SW480 (cell line): Measurements from ENCODE around the gene POLD1.
"Not testable (repeated sequence)": the region's sequence is repeated elsewhere in the genome, so short reads cannot be mapped to it uniquely, and the experiment has no call there.

Source experiments
- DNase-seq: peaks from one replicate; pipeline ENCODE4 v3.0.0-alpha.2; 2016; ENCODE audit warnings: low spot score

The POLD1 gene

DNA sequence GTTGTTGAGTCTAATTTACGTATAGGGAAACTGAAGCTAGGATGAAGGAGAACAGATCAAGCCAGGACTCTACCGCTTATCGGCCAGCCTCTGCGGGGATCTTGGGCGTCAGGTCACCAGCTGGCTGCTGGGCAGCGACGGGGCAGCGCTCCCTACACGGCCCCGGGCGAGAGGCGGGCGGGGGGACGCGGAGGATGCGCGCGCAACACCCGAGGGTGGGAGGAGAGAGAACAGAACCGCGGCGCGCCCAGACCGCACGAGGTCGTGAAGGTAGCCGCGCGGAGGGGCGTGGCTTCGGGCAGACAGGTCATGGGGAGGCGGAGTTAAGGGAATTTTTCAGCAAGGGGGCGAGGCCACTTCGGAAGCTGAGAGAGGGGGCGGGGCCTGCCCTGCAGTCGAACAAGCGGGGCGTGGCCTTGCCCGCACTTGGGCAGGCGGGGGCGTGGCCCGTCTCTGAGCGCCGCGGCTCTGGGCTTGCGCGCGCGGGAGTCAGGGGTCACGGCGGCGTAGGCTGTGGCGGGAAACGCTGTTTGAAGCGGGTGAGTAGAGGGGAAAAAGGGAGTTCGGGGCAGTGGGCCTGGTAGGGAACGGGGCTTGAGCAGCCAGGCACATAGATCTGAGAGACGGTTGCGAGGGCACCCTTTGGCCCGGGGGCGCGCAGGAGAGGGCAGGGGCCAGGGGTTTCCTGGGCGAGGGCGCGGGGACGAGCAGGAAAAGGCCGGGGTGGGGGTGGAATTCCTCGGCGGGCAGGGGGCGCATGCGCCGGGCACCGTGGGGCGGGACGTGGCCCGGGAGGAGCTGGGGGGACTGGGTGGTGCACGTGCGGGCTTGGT lies at the start of gene POLD1:
Gene POLD1, plus strand, starts transcription at position 496 of the 833 bp plus-strand sequence. CDS start 14,505 bp downstream, outside the sequence.
- peak; percentile 99 for DNase-seq

DNA sequence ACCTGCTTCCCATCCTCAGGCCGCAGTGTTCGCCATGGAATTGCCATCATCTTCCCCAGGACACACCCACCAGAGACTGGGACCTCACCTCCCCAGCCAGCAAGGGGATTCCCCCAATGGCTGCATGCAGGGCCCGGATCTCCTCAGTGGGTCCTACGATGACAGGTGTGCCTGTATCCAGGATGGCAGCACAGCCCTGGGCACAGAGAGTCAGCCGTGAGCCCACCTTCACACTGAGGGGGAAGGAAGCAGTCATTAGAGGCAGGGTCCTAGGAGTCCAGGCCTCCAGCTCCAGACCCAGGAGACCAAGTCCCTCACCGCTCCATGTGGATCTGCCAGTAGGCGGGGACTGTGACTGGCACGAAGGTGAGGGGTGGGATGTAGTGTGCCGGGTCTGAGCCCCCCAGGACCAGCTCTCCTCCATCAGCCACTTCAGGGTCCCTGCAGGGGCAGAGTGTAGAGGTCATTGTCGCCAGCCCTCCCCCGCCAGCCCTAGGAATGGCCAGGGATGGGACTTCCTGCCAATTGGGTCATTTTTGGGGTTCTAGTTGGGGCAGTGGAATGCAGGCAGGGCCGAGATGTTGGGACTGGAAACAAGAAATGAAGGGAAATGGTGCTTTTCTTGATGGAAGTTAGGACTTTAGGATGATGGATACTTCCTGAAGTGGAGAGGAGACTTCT lies 49.3 kb upstream of the POLD1 start:
- no peak for DNase-seq

DNA sequence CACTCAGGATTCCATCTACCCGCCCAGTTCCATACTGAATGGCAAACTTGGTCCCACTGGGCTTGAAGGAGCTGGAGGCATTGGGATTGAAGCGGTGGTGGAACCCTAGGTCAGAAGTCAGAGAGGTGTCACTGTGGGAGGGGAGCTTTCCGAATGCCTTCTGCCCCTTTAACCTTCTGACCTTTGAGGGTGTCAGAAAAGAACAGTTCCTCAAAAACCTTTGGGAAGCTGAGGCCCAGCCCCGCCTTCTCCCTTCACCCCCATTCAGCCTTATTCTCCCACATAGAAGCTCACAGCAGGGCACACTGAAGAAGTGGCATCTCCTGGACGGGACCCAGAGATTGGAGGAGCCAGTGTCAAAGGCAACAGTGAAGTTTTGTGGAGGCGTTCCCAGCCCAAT lies 47.1 kb upstream of the POLD1 start:
- DNase-seq: not testable (repeated sequence)

DNA sequence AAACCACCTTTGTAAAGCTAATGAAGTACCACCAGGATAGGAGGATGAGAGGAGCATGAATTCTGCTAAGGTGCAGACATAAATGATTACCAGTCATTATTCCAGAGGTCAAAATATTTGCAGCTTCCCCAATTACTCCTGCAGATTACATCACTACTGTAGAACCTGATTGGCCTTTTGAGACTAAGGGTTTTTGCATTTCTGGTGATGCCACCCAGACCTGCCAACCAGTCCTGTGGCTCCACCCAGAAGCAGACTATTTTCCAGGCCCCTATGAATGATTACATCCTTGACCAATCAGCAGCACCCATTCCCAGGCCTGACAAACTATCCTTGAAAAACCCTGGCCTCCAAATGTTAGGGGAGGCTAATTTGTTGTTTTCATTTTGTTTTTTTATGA lies 43.8 kb upstream of the POLD1 start:
- DNase-seq: no peak

DNA sequence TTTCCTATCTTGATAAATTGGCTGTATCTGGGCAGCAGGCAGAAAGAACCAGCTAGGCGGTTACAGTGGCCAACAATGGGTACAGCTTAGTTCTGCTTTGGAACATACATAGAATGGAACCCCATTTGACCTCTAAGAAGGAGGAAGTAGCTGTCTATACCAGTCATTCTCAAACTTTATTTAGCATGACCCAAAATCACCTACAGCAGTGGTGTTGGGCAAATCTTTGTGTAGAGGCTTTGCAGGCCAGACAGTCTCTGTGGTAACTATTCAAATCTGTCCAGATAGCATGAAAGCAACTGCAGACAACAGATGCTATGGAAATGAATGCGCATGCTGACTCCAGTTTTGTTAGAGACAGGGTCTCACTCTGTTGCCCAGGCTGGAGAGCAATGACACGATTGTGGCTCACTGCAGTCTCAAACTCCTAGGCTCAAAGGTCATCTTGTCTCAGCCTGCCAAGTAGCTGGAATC lies 43.0 kb upstream of the POLD1 start:
- no peak for DNase-seq

DNA sequence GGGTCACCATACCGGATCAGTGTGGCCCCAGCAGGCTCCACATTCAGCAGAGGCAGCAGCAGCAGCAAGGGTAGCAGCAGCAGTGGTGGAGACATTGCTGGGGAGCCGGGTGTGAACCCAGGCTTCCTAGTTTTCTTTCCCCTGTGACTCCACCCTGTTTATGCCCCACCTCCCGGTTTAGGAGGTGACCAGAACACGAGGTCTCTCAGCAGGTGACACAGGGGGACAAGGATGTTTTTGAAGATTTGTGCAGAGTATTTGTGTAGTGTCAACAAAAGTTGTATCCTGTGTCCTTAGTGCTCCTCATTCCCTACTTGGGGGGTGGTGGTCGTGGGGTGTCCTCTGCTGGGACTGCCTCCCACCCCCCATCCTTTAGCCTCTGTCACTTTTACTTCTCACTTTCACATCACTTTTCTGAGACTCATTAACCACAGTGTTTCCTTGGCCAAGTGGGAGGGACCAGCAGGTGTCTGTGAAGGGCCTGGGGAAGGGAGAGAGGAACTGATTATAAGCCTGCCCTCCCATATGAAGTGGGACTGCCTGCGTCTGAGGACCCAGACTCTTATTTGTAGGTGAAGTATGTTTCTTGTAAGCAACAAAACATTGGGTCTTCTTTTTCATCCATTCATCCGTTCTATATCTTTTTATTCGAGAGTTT lies 39.4 kb upstream of the POLD1 start:
- DNase-seq: no peak

DNA sequence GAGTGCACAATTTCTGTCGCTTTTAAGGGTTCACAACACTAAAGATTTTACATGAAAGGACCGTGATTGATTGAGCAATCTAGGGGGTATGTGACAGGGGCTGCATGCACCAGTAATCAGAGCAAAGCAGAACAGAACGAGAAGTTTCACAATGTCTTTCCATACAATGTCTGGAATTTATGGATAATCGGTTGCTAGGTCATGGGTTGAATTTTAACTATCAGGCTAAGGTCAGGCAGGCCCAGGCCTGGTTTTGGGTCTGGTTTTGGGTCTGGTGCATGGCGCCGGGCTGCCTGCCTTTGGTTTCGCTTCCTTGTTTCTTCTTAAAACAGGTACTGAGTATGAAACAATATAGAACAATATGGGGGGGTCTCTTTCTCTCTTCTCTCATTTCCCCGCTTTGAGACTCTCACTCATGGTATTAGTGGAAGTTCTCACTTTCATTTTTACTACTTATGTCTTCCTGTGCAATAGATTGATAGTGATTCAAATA lies 37.0 kb upstream of the POLD1 start:
- not testable (repeated sequence) for DNase-seq

DNA sequence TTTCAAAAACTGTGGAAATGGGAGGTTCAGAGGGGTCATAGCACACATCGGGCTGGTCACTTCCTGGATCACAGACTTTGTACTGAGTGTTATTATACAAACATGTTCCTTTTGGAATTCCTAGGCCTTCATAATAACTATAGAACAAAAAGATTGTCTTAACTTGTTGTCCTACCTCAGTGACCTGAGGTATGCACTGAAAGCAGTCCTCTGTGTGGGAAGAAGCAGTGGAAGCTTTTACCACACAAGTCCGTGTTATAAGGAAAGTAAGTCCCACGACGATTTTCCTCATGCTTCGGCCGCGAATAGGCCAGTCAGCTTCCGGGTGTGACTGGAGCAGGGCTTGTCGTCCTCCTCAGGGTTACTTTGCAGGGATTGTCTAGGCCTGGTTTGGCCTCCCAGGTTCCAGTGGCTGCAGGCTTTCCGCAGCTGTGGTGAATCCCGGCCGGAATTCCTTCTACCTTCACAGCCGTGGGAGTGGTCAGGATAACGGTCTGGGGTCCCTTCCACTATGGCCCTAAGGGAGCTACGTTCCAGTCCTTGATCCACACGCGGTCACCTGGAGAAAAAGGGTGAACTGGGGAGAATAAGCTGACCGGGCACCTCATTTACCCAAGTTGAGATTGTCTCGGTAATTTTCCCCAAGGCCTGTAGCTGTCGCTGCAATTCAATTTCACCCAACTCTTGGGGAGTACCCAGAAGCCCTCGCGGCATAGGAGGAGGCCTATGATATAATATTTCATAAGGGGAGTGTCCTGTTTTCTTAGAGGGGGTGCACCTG lies 34.7 kb upstream of the POLD1 start:
- no peak for DNase-seq

DNA sequence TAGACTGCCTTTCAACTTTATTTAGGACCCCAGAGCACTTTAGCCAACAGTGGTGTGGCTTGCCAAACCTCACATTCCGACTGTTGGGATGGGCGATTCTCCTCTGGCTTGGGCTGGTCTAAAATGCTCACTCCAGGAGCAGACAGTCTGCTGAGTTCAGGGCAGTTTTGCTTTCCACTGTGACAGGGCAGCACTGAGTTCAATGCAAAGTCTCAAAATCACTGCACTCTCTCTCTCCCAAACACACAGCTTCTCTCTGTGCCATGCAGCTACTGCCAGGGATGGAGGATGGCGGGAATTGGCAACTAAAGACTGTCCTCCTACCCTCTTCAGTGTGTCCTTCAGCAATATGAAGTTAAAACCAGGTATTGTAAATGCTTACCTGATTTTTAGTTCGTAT lies 31.9 kb upstream of the POLD1 start:
- no peak for DNase-seq

DNA sequence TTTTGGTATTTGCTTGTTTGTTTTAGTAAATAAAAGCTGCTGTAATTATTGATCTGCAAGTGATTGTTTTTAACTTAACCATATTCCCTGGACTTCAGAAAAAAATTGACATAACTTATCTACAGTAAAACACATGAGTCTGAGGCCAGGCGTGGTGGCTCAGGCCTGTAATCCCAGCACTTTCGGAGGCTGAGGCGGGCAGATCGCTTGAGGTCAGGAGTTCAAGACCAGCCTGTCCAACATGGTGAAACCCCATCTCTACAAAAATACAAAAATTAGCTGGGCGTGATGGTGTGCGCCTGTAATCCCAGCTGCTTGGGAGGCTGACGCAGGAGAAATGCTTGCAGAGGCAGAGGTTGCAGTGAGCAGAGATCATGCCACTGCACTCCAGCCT lies 30.7 kb upstream of the POLD1 start:
- not testable (repeated sequence) for DNase-seq

DNA sequence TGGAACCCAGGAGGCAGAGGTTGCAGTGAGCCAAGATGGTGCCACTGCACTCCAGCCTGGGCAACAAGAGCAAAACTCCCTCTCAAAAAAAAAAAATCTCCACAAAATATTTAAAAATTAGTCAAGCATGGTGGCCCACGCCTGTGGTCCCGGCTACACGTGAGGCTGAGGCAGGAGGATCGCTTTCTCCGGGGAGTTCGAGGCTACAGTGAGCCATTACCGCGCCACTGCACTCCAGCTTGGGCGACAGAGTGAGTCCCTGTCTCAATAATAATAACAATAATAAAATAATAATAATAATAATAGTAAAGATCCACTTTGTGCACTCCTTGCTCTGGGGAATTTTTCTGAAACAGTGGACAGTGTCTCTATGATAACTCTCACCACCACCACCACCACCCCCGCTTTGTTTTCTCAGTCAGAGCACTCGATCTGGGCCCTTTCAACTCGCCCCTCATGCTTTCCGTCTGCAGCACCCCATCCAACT lies 27.4 kb upstream of the POLD1 start:
- DNase-seq: no peak

DNA sequence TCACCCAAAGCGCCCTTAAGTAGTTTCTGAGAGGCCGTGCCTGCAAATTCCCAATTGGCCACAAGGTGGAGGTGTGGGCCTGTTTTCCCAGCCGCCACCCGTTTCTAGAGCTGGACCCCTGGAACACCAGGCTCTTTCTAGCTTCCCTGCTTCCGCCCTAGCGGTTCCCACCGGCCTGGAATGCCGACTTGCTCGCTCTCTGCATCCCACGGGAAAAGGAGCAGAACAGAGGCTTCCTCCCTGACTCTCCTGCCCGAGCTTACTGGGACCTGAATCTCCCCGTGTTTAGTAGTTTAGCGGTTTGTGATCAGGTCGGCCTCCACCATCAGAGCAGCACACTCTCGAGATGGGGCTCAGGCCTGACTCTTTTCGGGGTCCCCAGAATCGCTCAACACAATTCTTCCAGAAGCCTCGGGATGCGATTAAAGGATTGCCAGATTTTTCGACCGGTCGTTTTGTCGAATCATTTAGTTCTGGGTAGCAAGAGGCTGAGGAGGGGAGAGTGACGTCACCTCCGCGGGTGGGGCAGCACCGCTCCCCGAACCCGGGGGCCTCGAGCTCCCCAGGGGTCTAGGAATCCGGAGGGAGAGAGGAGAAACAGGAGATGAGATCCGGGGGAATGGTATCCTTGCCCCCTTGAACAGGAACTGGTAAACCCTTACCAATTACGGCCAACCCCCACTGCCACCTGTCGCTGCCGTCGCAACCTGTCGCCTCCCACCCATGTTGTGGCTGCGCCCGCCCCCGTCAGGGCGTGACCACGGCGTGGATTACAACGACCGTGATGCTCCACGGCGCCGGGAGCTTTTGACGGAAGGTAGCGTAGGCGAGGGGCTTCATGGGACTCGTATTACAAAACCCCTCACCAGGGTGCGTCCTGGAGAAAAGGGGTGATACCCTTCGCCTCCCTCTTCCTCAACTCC lies 26.7 kb upstream of the POLD1 start:
- peak; percentile 82 for DNase-seq

DNA sequence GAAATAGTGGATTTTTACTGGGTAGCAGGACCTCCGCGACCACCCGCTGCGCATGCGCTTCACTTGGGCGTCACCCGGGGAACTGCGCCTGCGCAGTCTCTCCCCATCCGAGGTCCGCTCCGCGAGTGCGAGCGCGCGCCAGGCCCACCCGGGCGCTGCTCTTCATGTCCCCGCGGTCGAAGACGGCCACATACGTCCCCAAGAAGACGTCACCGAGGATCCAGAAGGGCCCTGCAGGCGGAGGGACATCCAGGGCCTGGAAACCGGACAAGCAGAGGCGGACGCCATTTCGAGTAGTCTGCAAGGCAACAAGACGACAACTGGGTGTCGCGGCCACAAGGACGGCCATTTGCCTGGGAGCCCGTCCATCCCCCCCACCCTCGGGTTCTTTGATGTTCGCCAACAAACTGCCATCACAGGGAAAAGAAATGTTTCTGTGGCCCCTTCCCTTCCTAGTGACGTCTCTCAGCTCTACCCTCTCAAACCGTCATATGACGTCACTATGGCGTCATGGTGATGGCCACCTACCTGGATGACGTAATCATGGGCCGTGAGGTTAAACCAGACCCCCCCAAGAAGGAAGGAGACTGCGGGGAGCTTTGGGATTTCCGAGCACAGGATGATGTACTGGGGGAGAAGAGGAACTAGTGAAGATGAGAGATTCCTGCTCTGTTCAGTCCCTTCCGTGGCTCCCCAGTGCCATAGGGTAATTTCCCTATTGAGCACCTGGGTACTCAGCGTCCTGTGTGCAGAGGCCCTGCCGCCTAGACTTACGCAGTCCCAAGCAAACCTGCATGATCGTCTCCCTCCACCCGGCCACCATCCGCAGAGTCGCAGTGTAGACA lies 25.4 kb upstream of the POLD1 start:
- no peak for DNase-seq

DNA sequence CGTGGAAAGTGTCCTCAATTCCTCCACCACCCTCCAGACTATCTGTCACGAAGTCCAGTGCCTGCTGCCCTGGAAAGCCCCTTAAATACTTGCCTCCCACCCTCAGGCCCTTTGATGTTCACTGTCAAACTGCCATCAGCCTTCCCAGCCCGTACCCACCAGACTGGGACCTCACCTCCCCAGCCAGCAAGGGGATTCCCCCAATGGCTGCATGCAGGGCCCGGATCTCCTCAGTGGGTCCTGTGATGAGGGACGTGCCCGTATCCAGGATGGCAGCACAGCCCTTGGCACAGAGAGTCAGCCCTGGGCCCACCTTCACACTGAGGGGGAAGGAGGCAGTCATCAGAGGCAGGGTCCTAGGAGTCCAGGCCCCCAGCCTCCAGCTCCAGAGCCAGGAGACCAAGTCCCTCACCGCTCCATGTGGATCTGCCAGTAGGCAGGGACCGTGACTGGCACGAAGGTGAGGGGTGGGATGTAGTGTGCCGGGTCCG lies 24.8 kb upstream of the POLD1 start:
- no peak for DNase-seq

DNA sequence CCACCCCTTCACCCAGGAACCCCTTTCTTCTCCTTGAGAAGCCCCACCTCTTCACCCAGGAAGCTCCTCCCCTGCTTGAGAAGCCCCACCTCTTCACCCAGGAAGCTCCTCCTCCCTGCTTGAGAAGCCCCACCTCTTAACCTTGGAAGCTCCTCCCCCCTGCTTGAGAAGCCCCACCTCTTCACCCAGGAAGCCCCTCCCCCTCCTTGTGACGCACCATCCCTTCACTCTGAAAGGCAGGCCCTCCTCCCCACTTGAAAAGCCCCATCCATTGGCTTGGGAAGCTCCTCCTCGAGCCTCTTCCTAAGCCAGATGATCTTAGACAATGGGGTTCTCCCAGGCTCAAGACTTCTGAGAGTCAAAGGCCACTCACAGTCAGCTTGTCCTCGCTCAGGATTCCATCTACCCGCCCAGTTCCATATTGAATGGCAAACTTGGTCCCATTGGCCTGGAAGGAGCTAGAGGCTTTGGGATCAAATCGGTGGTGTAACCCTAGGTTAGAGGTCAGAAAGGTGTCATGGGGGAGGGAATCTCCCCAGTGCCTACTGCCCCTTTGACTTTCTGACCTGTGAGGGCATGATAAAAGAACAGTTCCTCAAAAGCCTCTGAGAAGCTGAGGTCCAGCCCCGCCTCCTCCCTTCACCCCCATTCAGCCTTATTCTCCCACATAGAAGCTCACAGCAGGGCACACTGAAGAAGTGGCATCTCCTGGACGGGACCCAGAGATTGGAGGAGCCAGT lies 22.7 kb upstream of the POLD1 start:
- DNase-seq: no peak

DNA sequence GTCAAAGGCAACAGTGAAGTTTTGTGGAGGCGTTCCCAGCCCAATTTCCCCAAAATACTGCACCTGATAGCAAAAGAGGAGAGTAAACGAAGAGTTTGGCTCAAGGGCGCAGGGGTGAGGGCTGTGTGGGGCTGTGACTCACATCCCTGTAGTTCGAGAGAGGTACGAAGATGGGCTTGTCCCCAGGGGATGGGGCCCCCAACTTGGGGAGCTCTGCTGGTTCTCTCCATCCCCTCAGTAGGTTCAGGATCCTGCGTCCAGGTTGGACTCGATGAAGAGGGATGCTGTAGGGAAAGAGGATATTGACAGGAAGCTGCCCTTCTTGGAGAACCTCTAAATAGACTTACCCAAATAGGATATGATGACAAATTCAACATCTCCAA lies 22.1 kb upstream of the POLD1 start:
- no peak for DNase-seq

DNA sequence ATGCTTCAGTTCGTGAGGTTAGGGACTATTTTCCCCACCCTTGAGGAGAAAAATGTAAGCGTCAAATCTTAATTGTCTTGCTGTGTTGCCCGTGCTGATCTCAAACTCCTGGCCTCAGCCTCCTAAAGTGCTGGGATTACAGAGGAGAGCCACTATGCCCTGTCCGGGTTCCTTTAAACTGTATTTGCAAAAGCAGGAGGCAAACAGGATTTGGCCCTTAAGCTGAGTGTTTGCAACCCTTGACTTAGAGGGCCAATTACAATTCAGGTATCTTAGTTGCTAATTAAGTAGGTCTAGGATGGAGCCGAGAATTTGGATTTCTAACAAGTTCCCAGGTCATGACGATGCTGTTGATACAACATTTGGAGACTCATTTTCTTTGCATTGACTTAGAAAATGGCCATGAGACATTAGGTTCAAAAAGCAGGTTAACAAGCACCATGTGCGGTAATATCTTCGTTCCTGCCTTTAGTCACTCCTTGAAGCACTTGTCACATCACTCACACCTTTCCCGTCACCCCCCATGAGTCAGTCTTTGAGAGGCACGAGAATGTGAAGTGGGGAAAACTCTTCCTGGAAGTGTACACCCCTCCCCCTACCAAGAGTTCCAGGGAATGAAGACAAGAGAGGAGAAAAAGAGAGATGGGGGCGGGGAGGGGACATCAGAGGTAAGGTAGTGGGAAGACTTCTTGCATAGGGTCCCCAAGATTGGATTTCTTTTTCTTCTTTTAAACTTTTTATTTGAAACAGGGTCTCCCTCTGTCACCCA lies 21.3 kb upstream of the POLD1 start:
- no peak for DNase-seq
